Measurements from ENCODE around the gene HYKK. TPM values are rescaled to one million over a fixed set of nuclear protein-coding genes. Genes with fewer than 3 reads are reported as not detected.

HYKK gene
- 2.1 and 3.4 TPM in 2 replicates for total RNA-seq

DNA sequence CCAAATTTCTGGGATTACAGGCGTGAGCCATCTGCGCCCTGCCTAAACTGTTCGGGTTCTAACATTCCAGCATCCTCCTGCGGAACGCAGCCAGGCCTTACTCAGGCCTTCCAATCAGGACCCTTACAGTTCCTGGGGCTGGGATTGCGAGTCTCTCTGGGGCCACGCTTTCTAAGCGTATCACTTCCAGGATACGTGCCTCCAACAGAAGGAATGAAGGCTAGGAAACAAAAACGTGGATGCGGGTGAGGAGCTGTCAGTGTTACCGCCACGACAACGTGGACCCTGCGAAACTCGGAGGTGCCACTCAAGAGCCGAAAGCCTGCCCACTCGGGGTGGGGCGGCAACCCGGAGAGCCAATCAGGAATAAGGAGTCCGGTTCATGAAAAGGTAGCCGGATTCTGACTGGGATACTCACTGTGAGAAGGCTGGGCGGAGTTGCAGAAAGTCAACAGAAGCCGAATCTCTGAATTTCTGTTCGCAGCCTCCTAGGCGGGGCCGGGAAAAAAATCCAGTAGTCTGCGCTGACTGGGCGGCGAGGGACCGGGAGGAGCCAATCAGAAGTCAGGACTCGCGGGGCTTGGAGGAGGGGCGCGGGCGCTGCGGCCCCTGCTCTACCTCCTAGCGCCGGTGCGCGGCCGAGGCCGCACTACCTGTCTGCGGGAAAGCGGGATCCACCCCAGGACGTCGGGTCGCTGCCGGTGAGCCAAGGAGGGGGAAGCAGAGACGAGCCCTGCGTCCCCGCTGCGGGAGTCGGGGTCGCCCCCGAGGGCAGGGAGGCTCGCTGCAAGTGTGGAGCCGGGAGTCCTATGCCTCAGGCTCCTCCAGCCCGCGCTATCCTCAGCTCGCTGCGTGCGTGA lies at the start of gene HYKK:
Gene HYKK, plus strand, starts transcription at position 607 of the 860 bp plus-strand sequence. CDS start 5,512 bp downstream, outside the sequence.

DNA sequence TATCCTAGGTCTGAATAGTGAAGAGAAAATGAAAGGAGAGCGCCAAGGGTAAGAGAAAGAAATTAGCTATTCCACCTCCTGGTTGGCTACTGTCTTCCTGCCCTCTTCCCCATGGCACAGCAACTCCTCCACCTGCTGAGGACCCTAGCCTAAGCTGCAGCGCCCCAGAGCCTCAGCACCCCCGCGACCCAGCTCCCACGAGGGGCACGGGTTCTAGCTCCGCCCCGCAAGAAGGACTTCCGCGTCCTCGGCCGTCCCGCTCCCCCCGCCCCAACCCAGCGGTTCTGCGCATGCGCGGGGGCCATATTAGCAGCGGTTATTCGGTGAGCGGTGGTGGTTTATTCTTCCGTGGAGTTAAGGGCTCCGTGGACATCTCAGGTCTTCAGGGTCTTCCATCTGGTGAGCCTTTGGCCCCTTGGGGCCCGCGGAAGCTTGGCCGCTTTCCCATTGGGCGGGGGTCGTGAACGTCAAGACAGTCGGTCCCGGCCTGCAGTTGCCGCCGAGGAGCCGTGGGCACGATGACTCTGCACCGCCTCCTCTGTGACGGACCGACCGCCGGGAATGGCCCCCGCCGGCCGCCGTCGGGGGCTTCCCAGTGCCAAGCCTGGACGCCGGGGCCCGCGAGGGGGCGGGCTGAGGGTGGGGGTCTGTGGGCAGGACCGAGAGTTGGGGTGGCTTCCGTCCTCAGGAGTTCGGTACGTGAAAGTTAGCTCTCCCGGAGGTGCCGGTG lies 32.9 kb downstream of the HYKK start, which contains the start of gene PSMA4:
Gene PSMA4, plus strand, starts transcription at position 304 of the 730 bp plus-strand sequence. CDS start 1,484 bp downstream, outside the sequence.

DNA sequence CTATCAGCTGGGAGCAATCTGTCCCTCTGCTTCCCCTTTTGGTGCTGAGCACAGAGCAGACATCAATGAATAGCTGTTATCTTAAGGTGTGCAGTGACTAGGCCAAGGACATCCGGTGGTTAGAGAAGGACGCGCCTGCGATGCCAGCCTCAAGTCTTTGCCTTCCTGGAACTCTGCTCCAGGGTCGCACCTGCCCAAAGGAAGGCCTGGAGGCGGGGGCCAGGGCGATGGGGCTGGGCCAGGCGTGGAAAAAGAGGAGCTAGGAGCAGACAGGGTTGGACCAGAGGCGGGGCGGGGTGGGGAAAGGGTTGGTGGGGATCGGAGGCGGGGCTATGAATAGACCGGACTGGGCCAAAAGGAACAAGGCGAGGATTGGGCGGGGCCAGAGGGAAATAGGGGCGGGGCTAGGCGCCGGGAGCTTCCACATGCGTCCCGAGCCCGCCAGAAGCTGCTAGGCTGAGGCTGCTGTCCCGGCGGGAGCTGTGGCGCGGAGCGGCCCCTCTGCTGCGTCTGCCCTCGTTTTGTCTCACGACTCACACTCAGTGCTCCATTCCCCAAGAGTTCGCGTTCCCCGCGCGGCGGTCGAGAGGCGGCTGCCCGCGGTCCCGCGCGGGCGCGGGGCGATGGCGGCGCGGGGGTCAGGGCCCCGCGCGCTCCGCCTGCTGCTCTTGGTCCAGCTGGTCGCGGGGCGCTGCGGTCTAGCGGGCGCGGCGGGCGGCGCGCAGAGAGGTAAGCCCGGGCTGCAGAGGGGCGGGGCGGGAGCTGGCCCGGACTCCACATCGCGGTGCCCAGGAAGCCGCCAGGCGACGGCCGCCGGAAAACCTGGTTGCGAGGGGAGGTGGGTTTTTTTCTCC lies 57.9 kb downstream of the HYKK start, which contains the start of gene CHRNA5:
Gene CHRNA5, plus strand, starts transcription at position 424 of the 854 bp plus-strand sequence. Its CDS starts 200 bp downstream, at position 624.

Other genes starting within 250 kb of the HYKK start
- gene DNAJA4, start 243.0 kb upstream of the HYKK start, total RNA-seq = 7.2 and 10.6 TPM in 2 replicates
- 73.8 and 75.7 TPM in 2 replicates for gene SKIC8, start 208.0 kb upstream of the HYKK start, total RNA-seq
- gene CRABP1, start 167.2 kb upstream of the HYKK start, total RNA-seq = not detected in 2 replicates
- 55.1 and 62.2 TPM in 2 replicates for gene IREB2, start 69.4 kb upstream of the HYKK start, total RNA-seq
- 449 and 528 TPM in 2 replicates for gene PSMA4, start 32.9 kb downstream of the HYKK start, total RNA-seq
- 15.2 and 19.1 TPM in 2 replicates for gene CHRNA5, start 57.9 kb downstream of the HYKK start, total RNA-seq
- gene CHRNA3, start 113.4 kb downstream of the HYKK start, total RNA-seq = not detected in 2 replicates
- gene CHRNB4, start 133.6 kb downstream of the HYKK start, total RNA-seq = not detected in 2 replicates

Measured in thoracic aorta endothelial cell (primary cell).